ENCODE measurements around the gene ARAP3.
"Not testable (repeated sequence)": the region's sequence is repeated elsewhere in the genome, so short reads cannot be mapped to it uniquely, and the experiment has no call there.

ARAP3 gene

GRCh38 chr5:141681695-141682641, at the start of gene ARAP3:
Gene ARAP3, minus strand, starts transcription at chr5:141682230. Its CDS starts 1,744 bp downstream, at chr5:141680486.
- DNase-seq (ENCODE audit: insufficient read length, low spot score) (no peak), FAIRE-seq (no peak)

GRCh38 chr5:141729387-141730006, 47.5 kb upstream of the ARAP3 start:
- FAIRE-seq (no peak), DNase-seq (ENCODE audit: insufficient read length, low spot score) (no peak)

- FAIRE-seq (no peak), DNase-seq (ENCODE audit: insufficient read length, low spot score) (no peak)
Observed at GRCh38 chr5:141725891-141726290, 43.9 kb upstream of the ARAP3 start.

- FAIRE-seq; DNase-seq (ENCODE audit: insufficient read length, low spot score): not testable (repeated sequence)
Observed at GRCh38 chr5:141725174-141725573, 43.1 kb upstream of the ARAP3 start.

GRCh38 chr5:141722266-141722665, 40.2 kb upstream of the ARAP3 start:
- DNase-seq (ENCODE audit: insufficient read length, low spot score) (no peak), FAIRE-seq (no peak)

- DNase-seq (ENCODE audit: insufficient read length, low spot score): no peak
- FAIRE-seq: no peak
Observed at GRCh38 chr5:141717043-141717442, 35.0 kb upstream of the ARAP3 start.

- FAIRE-seq: no peak
- no peak for DNase-seq (ENCODE audit: insufficient read length, low spot score)
Observed at GRCh38 chr5:141716468-141716867, 34.4 kb upstream of the ARAP3 start.

GRCh38 chr5:141716009-141716408, 34.0 kb upstream of the ARAP3 start:
- FAIRE-seq: no peak
- DNase-seq (ENCODE audit: insufficient read length, low spot score): no peak

- DNase-seq (ENCODE audit: insufficient read length, low spot score): no peak
Observed at GRCh38 chr5:141715346-141715905, 33.4 kb upstream of the ARAP3 start.

GRCh38 chr5:141714542-141715310, 32.7 kb upstream of the ARAP3 start:
- FAIRE-seq: no peak
- no peak for DNase-seq (ENCODE audit: insufficient read length, low spot score)

More at GRCh38 chr5:141715346-141715905, 33.4 kb upstream of the ARAP3 start:
- FAIRE-seq: no peak

GRCh38 chr5:141713616-141714309, 31.7 kb upstream of the ARAP3 start:
- FAIRE-seq (no peak), DNase-seq (ENCODE audit: insufficient read length, low spot score) (no peak)

- DNase-seq (ENCODE audit: insufficient read length, low spot score) (no peak), FAIRE-seq (no peak)
Observed at GRCh38 chr5:141711687-141712086, 29.7 kb upstream of the ARAP3 start.

GRCh38 chr5:141709699-141710267, 27.8 kb upstream of the ARAP3 start:
- FAIRE-seq: no peak
- no peak for DNase-seq (ENCODE audit: insufficient read length, low spot score)

- DNase-seq (ENCODE audit: insufficient read length, low spot score) (no peak), FAIRE-seq (no peak)
Observed at GRCh38 chr5:141708016-141708415, 26.0 kb upstream of the ARAP3 start.

GRCh38 chr5:141707510-141707909, 25.5 kb upstream of the ARAP3 start:
- FAIRE-seq (no peak), DNase-seq (ENCODE audit: insufficient read length, low spot score) (no peak)

GRCh38 chr5:141706121-141706520, 24.1 kb upstream of the ARAP3 start:
- FAIRE-seq: no peak
- no peak for DNase-seq (ENCODE audit: insufficient read length, low spot score)

GRCh38 chr5:141705469-141705868, 23.4 kb upstream of the ARAP3 start:
- DNase-seq (ENCODE audit: insufficient read length, low spot score) (no peak), FAIRE-seq (no peak)

- FAIRE-seq: no peak
Observed at GRCh38 chr5:141704782-141705297, 22.8 kb upstream of the ARAP3 start.

GRCh38 chr5:141703133-141703561, 21.1 kb upstream of the ARAP3 start:
- no peak for FAIRE-seq

More at GRCh38 chr5:141704782-141705297, 22.8 kb upstream of the ARAP3 start:
- DNase-seq (ENCODE audit: insufficient read length, low spot score): no peak

More at GRCh38 chr5:141703133-141703561, 21.1 kb upstream of the ARAP3 start:
- DNase-seq (ENCODE audit: insufficient read length, low spot score): no peak

Data from GM19239 (cell line).